ENCODE data around the gene FNBP1. TPM values are rescaled to one million over a fixed set of nuclear protein-coding genes. Genes with fewer than 3 reads are reported as not detected.

The FNBP1 gene
- total RNA-seq, 4 donors from 2014 or later: 29.7 to 62.3 (median 40.0) TPM

GRCh38 chr9:129886226-129887174, 156.5 kb downstream of the FNBP1 start:
- DNase-seq (ENCODE audit: low spot score in 2 of 2): no peak
- WGBS, 2 donors: 46 to 60% methylated on average over 18 to 20 of the region's 20 CpGs

GRCh38 chr9:129885670-129886106, 157.3 kb downstream of the FNBP1 start:
- peak; percentile 91 to 99 for DNase-seq (ENCODE audit: low spot score in 2 of 2)
- intact Hi-C loops (cut with DNase I; ENCODE audit: low total_unique reads): loop anchor here (10.0 kb wide), 2 partner anchors 169 to 219 kb away; partner anchors contain the start of gene GPR107
- no peak overlapping the region for H3K4me3 ChIP-seq (ENCODE audit: low read depth, poor library complexity, severe bottlenecking)
- WGBS, 2 donors: 0 to 1% methylated on average over 17 to 26 of the region's 27 CpGs
- TF ChIP-seq CTCF (IDR thresholded peaks at IDR 0.05) (peak in 1 of 3 donors; percentile 80), POLR2A (IDR thresholded peaks at IDR 0.05) (no peak)

More at GRCh38 chr9:129886226-129887174, 156.5 kb downstream of the FNBP1 start:
- TF ChIP-seq POLR2A (IDR thresholded peaks at IDR 0.05): no peak
- TF ChIP-seq CTCF (IDR thresholded peaks at IDR 0.05): no peak
- H3K4me3 ChIP-seq (ENCODE audit: low read depth, poor library complexity, severe bottlenecking): no peak overlapping the region
- intact Hi-C loops (cut with DNase I; ENCODE audit: low total_unique reads): loop anchor here (10.0 kb wide), 2 partner anchors 168 to 218 kb away; partner anchors contain the start of gene GPR107

DNA sequence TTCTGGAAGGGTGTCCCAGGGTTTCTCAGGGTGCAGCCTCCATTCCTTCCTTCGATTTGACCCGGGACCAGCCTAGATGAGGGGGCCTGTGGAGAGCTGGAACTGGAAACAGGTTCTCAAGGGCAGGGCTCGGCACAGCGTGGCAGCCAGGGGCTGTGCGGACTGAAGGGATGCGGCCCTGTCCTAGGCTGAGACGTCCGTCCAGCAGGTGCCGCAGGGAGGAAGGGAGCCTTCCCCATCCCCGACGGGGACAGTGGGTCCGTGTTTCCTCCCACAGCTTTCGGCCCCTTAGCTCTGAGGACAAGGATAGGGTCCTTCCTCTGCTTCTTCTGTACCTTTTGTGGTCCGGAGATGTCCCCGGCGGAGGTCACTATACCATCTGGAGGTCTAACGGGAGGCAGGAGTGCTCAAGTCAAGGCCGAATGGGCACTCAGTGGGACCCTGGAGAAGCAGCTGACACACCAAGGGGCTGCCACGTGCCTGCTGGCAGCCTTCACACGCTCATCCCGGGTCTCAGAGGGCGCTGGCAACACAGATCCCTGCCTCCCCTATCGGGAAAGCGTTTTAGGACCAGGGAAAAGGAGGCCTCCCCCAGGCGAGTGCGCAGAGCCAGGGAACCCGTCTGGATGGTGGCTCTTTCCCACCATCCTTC, 157.8 kb downstream of the FNBP1 start:
- DNase-seq (ENCODE audit: low spot score in 2 of 2): peak in 1 of 2 donors; percentile 93
- 16 to 17% methylated on average over 23 of the region's 27 CpGs for WGBS, 2 donors
- intact Hi-C loops (cut with DNase I; ENCODE audit: low total_unique reads): loop anchor here (10.0 kb wide), 2 partner anchors 170 to 220 kb away; partner anchors contain the start of gene GPR107
- TF ChIP-seq POLR2A (IDR thresholded peaks at IDR 0.05) (no peak), CTCF (IDR thresholded peaks at IDR 0.05) (no peak)
- no peak overlapping the region for H3K4me3 ChIP-seq (ENCODE audit: low read depth, poor library complexity, severe bottlenecking)

DNA sequence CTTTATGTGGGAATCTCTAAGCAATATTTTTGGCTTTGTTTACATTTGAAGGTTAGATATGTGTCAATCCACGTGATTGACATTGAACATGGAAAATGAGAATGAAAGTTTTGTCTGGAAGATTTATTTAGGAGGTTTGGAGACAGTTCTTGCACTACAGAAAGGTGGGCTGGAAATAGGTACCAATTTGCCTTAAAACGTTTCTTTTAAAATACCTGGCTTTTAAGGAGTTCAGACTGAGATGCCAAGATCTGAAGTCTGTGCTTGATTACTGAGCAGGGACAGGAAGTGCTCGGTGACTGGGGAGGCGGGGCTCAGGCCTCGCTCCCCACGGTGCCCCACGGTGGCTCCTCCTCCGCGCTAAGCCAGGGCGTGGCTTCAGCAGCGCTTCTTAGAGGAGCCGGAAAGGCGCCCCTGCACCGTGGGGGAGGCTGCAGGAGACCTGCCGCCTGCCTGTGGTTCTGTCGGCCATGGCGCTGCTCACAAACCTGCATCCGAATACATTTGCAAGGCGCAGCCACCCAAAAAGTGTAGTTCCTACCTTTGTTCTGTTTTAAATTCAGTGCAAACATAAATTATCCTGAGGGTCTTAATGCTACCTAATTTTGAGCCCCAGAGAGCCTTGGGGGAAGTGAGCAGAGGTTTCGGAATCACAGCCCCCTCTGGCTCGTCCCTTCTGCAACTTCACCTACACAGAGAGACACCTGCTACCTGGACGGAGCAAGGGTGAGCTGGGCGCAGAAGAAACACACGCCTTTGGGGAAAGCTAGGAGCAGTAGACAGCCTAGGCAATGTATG, 158.6 kb downstream of the FNBP1 start:
- TF ChIP-seq POLR2A (IDR thresholded peaks at IDR 0.05) (no peak), CTCF (IDR thresholded peaks at IDR 0.05) (no peak)
- H3K4me3 ChIP-seq (ENCODE audit: low read depth, poor library complexity, severe bottlenecking): no peak overlapping the region
- WGBS, 2 donors: 3 to 5% methylated on average over 20 to 24 of the region's 24 CpGs
- intact Hi-C loops (cut with DNase I; ENCODE audit: low total_unique reads): loop anchor here (10.0 kb wide), 2 partner anchors 170 to 220 kb away; partner anchors contain the start of gene GPR107
- DNase-seq (ENCODE audit: low spot score in 2 of 2): peak; percentile 89 to 98

Data from lower leg skin (tissue), 4 donors.